HepG2 (cell line): ENCODE data around the gene GRB7. TPM values are rescaled to one million over a fixed set of nuclear protein-coding genes. Genes with fewer than 3 reads are reported as not detected.
A peak's percentile ranks its signal among the peaks of the same experiment; 100 is the strongest.

Source experiments
- ARID3A ChIP-seq: IDR thresholded peaks from 2 replicates; pipeline ENCODE4 v1.6.1; 2012; ENCODE audit warnings: low read depth, low read length, improper control_type of control experiment
- ATF2 ChIP-seq: sonication (generic); formaldehyde crosslinking; IDR thresholded peaks from 2 replicates; pipeline ENCODE4 v1.4.0; 2020; ENCODE audit warnings: missing genetic modification reagents
- BRCA1 ChIP-seq: sonication (generic); formaldehyde crosslinking; IDR thresholded peaks from 2 replicates; pipeline ENCODE4 v1.4.0; 2020; ENCODE audit warnings: missing genetic modification reagents
- EED ChIP-seq: sonication (generic); formaldehyde crosslinking; IDR thresholded peaks from 2 replicates; pipeline ENCODE4 v1.5.0; 2020; ENCODE audit warnings: mild to moderate bottlenecking, missing genetic modification reagents
- HOXA7 ChIP-seq: sonication (generic); formaldehyde crosslinking; IDR thresholded peaks from 2 replicates; pipeline ENCODE4 v1.8.1; 2022; ENCODE audit warnings: mild to moderate bottlenecking, missing genetic modification reagents, moderate library complexity
- MEIS2 ChIP-seq: sonication (generic); formaldehyde crosslinking; IDR thresholded peaks from 2 replicates; pipeline ENCODE4 v1.9.0; 2021; ENCODE audit warnings: mild to moderate bottlenecking, missing genetic modification reagents
- NR2F1 ChIP-seq, 2 experiments: fragments of 450-650 bp in 1 of 2; formaldehyde crosslinking in 1 of 2; IDR thresholded peaks; 2 replicates each; pipeline versions ENCODE4 v1.5.0 to v1.6.1; 2016 to 2020; ENCODE audit warnings: mild to moderate bottlenecking in 1 of 2, missing compliant biosample characterization in 1 of 2, missing genetic modification reagents in 1 of 2, moderate library complexity in 1 of 2
- RARG ChIP-seq: sonication (generic); formaldehyde crosslinking; IDR thresholded peaks from 2 replicates; pipeline ENCODE4 v1.4.0; 2020; ENCODE audit warnings: low read depth, mild to moderate bottlenecking, missing genetic modification reagents
- RFX5 ChIP-seq: IDR thresholded peaks from 2 replicates; pipeline ENCODE4 v1.6.1; 2011; ENCODE audit warnings: low read depth, low read length, improper control_type of control experiment
- SMARCC2 ChIP-seq: fragments of 450-650 bp; IDR thresholded peaks from 2 replicates; pipeline ENCODE4 v1.6.1; 2017; ENCODE audit warnings: antibody characterized with exemption, mild to moderate bottlenecking
- SNRNP70 ChIP-seq: fragments of 200-400 bp; formaldehyde crosslinking; IDR thresholded peaks from 2 replicates; pipeline ENCODE4 v1.6.1; 2017; ENCODE audit warnings: mild to moderate bottlenecking, low read depth, low read length, moderate library complexity
- ZBTB20 ChIP-seq: sonication (generic); formaldehyde crosslinking; IDR thresholded peaks from 2 replicates; pipeline ENCODE4 v1.8.1; 2023; ENCODE audit warnings: missing genetic modification reagents, low read depth, mild to moderate bottlenecking, borderline replicate concordance
- ZBTB21 ChIP-seq: sonication (generic); formaldehyde crosslinking; IDR thresholded peaks from 2 replicates; pipeline ENCODE4 v1.4.0; 2020; ENCODE audit warnings: missing genetic modification reagents
- ZBTB39 ChIP-seq: sonication (generic); formaldehyde crosslinking; IDR thresholded peaks from 2 replicates; pipeline ENCODE4 v1.5.0; 2020; ENCODE audit warnings: missing genetic modification reagents
- ZNF503 ChIP-seq: sonication (generic); formaldehyde crosslinking; IDR thresholded peaks from 2 replicates; pipeline ENCODE4 v1.4.0; 2020; ENCODE audit warnings: missing genetic modification reagents
- ZNF619 ChIP-seq: sonication (generic); formaldehyde crosslinking; IDR thresholded peaks from 2 replicates; pipeline ENCODE4 v1.4.0; 2020; ENCODE audit warnings: mild to moderate bottlenecking, missing genetic modification reagents
- ZNF781 ChIP-seq: sonication (generic); formaldehyde crosslinking; IDR thresholded peaks from 2 replicates; pipeline ENCODE4 v1.5.1; 2020; ENCODE audit warnings: borderline replicate concordance, mild to moderate bottlenecking, missing genetic modification reagents; ENCODE audit errors: not compliant biosample characterization
- ZSCAN12 ChIP-seq: sonication (generic); formaldehyde crosslinking; IDR thresholded peaks from 2 replicates; pipeline ENCODE4 v1.9.0; 2021; ENCODE audit warnings: mild to moderate bottlenecking, missing genetic modification reagents
- polyA plus RNA-seq, 8 experiments: library from polyadenylated mRNA; depleted of rRNA in 3 of 8; stranded (reverse) in 7 of 8; unstranded in 1 of 8; fragments of >200 nt; fragmentation: Illumina TruSeq in 4 of 8; extraction: Trizol in 4 of 8; gene quantifications; 2 replicates each; pipeline versions ENCODE4 v1.2.1 to v1.2.3, GENCODE V29; 2011 to 2016; ENCODE audit warnings: low read depth in 4 of 8, missing spikeins in 1 of 8, mixed read lengths in 1 of 8; ENCODE audit not compliant: insufficient read depth in 1 of 8
- total RNA-seq, 5 experiments: library from RNA; depleted of rRNA; stranded (reverse); fragments of >200 nt; fragmentation: Illumina TruSeq; extraction: Trizol; gene quantifications; 2 replicates each; pipeline ENCODE4 v1.2.3, GENCODE V29; 2016; ENCODE audit warnings: low read depth in 1 of 5

Gene GRB7
- total and polyA plus RNA-seq, 2 of the 13 experiments (the other 11 are each of a cell fraction or from before 2014, with no cell fraction given), result 60.2 to 77.7 TPM

- TF ChIP-seq ZNF503 (CRISPR knock-in tag) (no peak), ZBTB39 (peak; percentile 89; the same call in 1 of the 2 replicates), HOXA7 (CRISPR knock-in tag) (no peak), ZNF619 (no peak), SMARCC2 (no peak), MEIS2 (CRISPR knock-in tag) (peak; percentile 21; the same call in 1 of the 2 replicates), ZNF781 (CRISPR knock-in tag) (peak; percentile 26), BRCA1 (peak; percentile 62; the same call in 1 of the 2 replicates), RARG (CRISPR knock-in tag) (no peak; the same call in 1 of the 2 replicates), ZSCAN12 (CRISPR knock-in tag) (peak; percentile 83; the same call in 1 of the 2 replicates), ARID3A (no peak), SNRNP70 (no peak), ZBTB20 (CRISPR knock-in tag) (no peak), ZBTB21 (CRISPR knock-in tag) (no peak), ATF2 (CRISPR knock-in tag) (no peak), NR2F1 (CRISPR knock-in tag; IDR thresholded peaks at IDR 0.05) (0 out of 4 replicates have a peak, but pooled peaks of 1 of the 2 experiments have one; percentile 37), EED (CRISPR knock-in tag) (no peak; the same call in 1 of the 2 replicates), RFX5 (no peak)
These were observed at the start of gene GRB7 (continued) for GRCh38 chr17:39737760-39738567.
